Fibroblast of pulmonary artery (primary cell): Measurements from ENCODE around the gene ZNF594.
A peak's percentile ranks its signal among the peaks of the same experiment; 100 is the strongest.
"Not testable (repeated sequence)": the region's sequence is repeated elsewhere in the genome, so short reads cannot be mapped to it uniquely, and the experiment has no call there.

Experiments used
- DNase-seq: peaks from one replicate; pipeline ENCODE4 v3.0.0-alpha.2; 2010; ENCODE audit warnings: low read depth
- H3K4me3 ChIP-seq: replicated peaks from 2 replicates; pipeline ENCODE4 v1.5.1; 2011; ENCODE audit warnings: low read depth, mild to moderate bottlenecking, control low read depth, low read length, moderate library complexity
- TF ChIP-seq, protein P1 (sequence below): IDR thresholded peaks from 2 replicates; pipeline ENCODE4 v1.5.1; 2011; ENCODE audit warnings: mild to moderate bottlenecking, control low read depth, low read length, inconsistent platforms; ENCODE audit errors: missing control alignments

ZNF594 gene

DNA sequence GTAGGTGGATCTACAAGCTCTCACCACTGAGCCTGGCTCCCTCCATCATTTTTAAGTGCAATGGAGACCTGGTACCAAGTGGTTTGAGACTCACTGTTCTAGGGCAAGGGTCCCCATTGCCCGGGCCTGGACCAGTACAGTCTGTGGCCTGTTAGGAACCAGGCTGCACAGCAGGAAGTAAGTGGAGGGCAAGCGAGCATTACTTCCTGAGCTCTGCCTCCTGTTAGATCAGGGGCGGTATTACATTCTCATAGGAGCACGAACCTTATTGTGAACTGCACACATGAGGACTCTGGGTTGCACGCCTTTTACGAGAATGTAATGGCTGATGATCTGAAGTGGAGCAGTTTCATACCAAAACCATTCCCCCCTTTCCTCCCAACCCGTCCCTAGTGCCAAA, 6.8 kb upstream of the ZNF594 start:
- no peak overlapping the region for H3K4me3 ChIP-seq
- TF ChIP-seq, protein P1, sequence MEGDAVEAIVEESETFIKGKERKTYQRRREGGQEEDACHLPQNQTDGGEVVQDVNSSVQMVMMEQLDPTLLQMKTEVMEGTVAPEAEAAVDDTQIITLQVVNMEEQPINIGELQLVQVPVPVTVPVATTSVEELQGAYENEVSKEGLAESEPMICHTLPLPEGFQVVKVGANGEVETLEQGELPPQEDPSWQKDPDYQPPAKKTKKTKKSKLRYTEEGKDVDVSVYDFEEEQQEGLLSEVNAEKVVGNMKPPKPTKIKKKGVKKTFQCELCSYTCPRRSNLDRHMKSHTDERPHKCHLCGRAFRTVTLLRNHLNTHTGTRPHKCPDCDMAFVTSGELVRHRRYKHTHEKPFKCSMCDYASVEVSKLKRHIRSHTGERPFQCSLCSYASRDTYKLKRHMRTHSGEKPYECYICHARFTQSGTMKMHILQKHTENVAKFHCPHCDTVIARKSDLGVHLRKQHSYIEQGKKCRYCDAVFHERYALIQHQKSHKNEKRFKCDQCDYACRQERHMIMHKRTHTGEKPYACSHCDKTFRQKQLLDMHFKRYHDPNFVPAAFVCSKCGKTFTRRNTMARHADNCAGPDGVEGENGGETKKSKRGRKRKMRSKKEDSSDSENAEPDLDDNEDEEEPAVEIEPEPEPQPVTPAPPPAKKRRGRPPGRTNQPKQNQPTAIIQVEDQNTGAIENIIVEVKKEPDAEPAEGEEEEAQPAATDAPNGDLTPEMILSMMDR: no peak
- no peak for DNase-seq

DNA sequence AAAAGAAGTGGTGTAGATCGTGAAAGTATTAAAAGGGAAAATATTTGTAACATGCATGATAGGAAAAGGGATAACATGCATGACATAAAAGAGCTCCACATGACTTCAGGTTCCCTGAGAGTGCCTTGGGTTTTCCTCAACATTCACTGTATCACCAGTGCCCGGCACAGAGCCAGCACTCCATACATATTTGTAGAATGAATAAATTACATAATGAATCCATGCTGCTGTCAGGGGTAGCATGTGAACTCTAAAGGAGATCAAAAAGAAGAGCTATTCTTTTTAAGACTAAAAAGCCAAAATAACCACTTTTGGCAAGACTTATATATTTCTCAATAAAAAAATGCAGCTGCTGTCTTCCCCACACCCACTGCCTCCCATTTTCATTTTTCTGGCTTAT, 2.7 kb upstream of the ZNF594 start:
- DNase-seq: no peak
- no peak overlapping the region for H3K4me3 ChIP-seq
- TF ChIP-seq, protein P1: no peak

DNA sequence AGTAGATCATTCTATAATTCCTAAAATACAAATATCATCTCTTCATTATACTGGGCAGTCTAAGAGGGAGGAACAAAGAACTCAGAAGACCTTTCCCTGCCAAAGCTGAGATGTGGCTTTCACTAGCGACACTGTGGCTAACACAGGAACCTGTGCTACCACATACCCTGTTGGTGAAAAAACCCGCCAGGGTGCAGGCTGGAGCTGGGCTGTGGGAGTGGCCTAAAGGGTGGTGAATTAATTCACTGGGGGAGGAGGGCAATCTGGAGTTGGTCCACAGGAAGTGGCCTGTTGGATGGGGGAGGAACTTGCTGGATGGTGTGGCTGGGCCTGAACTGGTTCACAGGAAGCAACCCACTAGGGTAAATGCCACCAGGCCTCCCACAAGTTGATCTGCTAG, 7.4 kb downstream of the ZNF594 start:
- no peak for DNase-seq
- TF ChIP-seq, protein P1: no peak
- no peak overlapping the region for H3K4me3 ChIP-seq

DNA sequence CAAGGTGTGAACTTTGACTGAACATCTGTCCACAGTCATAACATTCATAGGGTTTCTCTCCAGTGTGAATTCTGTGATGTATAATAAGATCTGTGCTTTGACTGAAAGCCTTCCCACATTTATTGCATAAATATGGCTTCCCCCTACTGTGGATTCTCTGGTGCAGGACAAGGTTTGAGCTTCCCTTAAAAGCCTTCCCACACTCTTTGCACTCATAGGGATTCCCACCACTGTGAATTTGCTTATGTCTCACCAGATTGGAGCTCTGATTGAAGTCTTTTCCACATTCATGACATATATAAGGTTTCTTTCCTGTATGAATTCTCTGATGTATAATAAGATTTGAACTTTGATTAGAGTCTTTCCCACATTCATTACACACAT, 8.3 kb downstream of the ZNF594 start:
- DNase-seq: no peak
- TF ChIP-seq, protein P1: no peak
- no peak overlapping the region for H3K4me3 ChIP-seq

DNA sequence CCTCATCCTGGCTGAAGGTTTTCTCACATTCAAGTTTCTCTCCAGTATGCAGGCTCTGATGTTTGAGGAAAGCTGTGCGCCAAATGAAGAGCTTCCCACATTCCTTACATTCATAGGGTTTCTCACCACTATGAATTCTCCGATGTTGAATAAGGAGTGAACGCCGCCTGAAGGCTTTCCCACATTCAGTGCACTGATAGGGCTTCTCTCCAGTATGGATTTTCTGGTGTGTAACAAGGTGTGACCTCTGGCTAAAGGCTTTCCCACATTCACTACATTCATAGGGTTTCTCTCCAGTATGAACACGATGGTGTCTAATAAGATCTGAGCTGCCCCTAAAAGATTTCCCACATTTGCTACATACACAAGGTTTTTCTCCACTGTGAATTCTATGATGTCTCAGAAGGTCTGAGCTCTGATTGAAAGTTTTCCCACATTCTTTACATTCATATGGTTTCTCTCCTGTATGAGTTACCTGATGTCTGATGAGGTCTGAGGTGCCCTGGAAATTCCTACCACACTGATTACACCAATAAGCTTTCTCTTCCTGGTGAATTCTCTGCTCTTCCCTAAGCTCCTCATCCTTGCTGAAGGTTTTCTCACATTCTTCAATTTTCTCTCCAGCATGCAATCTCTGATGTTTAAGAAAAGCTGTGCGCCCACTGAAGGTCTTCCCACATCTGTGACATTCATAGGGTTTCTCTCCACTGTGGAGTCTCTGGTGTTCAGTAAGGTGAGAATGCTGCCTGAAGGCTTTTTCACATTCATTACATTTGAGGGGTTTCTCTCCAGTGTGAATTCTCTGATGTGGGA, 8.9 kb downstream of the ZNF594 start:
- DNase-seq: no peak

GRCh38 chr17:5181509-5182305, 10.0 kb downstream of the ZNF594 start:
- no peak for DNase-seq
- TF ChIP-seq, protein P1: no peak
- no peak overlapping the region for H3K4me3 ChIP-seq

More for the DNA sequence above, 8.9 kb downstream of the ZNF594 start:
- H3K4me3 ChIP-seq: no peak overlapping the region
- TF ChIP-seq, protein P1: no peak

- no peak overlapping the region for H3K4me3 ChIP-seq
- TF ChIP-seq, protein P1: no peak
- DNase-seq: no peak
Observed at GRCh38 chr17:5179003-5179402, 12.7 kb downstream of the ZNF594 start.

DNA sequence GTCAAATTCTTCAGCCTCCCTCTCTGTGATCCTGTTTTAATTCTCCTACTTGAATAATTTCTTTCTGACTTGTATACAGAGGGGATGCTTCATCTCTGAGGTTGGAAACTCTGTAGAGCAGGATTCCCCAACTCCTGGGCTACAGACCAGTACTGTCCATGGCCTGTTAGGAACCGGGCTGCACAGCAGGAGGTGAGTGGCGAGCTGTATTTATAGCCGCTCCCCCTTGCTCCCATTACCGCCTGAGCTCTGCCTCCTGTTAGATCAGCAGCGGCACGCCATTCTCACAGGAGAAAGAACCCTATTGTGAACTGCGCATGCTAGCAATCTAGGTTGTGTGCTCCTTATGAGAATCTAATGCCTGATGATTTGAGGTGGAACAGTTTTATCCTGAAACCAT, 16.6 kb downstream of the ZNF594 start:
- not testable (repeated sequence) for H3K4me3 ChIP-seq, DNase-seq

- H3K4me3 ChIP-seq: not testable (repeated sequence)
- DNase-seq: peak; percentile 55
Observed at GRCh38 chr17:5165791-5166564, 25.7 kb downstream of the ZNF594 start.
